Lower leg skin (tissue), 4 donors: Measurements from ENCODE around the gene MX2. TPM values are rescaled to one million over a fixed set of nuclear protein-coding genes. Genes with fewer than 3 reads are reported as not detected.
A peak's percentile ranks its signal among the peaks of the same experiment; 100 is the strongest.

ENCODE experiments used
- DNase-seq, 2 donors: peaks; one replicate each; pipeline ENCODE4 v3.0.0-alpha.2; 2019; ENCODE audit warnings: low spot score in 2 of 2
- H3K4me3 ChIP-seq: fragments of 200-600 bp; sonication (generic); 2 replicates; pipeline ENCODE4 v1.5.1; 2017; ENCODE audit warnings: mild to moderate bottlenecking, low read depth; ENCODE audit not compliant: poor library complexity, severe bottlenecking
- POLR2A ChIP-seq, 2 donors: fragments of 450-650 bp; IDR thresholded peaks; one replicate each; pipeline ENCODE4 v1.6.1; 2016 to 2017; ENCODE audit warnings: antibody characterized with exemption in 2 of 2, mild to moderate bottlenecking in 1 of 2, moderate library complexity in 1 of 2
- WGBS, 2 donors: methylation state at CpG; one replicate each; pipeline ENCODE4 v1.1.5; 2018; 5-methylcytosine and 5-hydroxymethylcytosine counted together
- intact Hi-C: fragments of 100-400 bp; cut with DNase I; formaldehyde crosslinking; loops from one replicate; pipeline ENCODE4 v1.15.0; 2023; ENCODE audit warnings: low total_unique reads
- total RNA-seq, 4 donors: library from RNA; depleted of rRNA; stranded (reverse); fragments of >200 nt; gene quantifications; one replicate each; pipeline ENCODE4 v1.1.0, GENCODE V29; 2016
- TF ChIP-seq, protein P1 (sequence below), 3 donors: fragments of 450-650 bp; IDR thresholded peaks; one replicate each; pipeline ENCODE4 v1.5.1; 2016; ENCODE audit warnings: antibody characterized with exemption in 3 of 3, mild to moderate bottlenecking in 3 of 3, moderate library complexity in 2 of 3

MX2 gene
- total RNA-seq, 4 donors from 2014 or later, result 1.9 to 10.3 (median 6.0) TPM

- 85 to 86% methylated on average over 16 of the region's 16 CpGs for WGBS, 2 donors
- intact Hi-C loops, result no loop called here
- no peak for TF ChIP-seq POLR2A (IDR thresholded peaks at IDR 0.05)
- TF ChIP-seq, protein P1, sequence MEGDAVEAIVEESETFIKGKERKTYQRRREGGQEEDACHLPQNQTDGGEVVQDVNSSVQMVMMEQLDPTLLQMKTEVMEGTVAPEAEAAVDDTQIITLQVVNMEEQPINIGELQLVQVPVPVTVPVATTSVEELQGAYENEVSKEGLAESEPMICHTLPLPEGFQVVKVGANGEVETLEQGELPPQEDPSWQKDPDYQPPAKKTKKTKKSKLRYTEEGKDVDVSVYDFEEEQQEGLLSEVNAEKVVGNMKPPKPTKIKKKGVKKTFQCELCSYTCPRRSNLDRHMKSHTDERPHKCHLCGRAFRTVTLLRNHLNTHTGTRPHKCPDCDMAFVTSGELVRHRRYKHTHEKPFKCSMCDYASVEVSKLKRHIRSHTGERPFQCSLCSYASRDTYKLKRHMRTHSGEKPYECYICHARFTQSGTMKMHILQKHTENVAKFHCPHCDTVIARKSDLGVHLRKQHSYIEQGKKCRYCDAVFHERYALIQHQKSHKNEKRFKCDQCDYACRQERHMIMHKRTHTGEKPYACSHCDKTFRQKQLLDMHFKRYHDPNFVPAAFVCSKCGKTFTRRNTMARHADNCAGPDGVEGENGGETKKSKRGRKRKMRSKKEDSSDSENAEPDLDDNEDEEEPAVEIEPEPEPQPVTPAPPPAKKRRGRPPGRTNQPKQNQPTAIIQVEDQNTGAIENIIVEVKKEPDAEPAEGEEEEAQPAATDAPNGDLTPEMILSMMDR (IDR thresholded peaks at IDR 0.05), result no peak
- no peak overlapping the region for H3K4me3 ChIP-seq
- peak in 1 of 2 donors; percentile 49 for DNase-seq
These were observed 90.2 kb downstream of the MX2 start for GRCh38 chr21:41451753-41452676.

DNA sequence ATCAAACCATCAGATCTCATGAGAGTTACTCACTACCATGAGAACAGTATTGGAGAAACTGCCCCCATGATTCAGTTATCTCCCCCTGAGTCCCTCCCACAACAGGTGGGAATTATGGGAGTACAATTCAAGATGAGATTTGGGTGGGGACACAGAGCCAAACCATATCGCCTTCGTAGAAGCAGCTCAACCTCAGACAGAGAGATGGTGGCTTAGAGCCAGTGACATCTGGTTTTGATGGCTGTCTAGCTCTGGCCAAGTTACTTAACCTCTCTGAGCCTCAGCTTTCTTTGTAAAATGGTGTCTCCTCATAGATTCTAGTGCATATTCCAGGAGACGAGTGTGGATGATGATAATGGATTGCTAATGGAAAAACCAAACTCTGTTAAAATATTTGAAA, 91.4 kb downstream of the MX2 start:
- no peak overlapping the region for H3K4me3 ChIP-seq
- no peak for DNase-seq
- WGBS, 2 donors, result 80 to 90% methylated on average over 3 of the region's 3 CpGs
- intact Hi-C loops, result no loop called here
- no peak for TF ChIP-seq POLR2A (IDR thresholded peaks at IDR 0.05)
- TF ChIP-seq, protein P1 (IDR thresholded peaks at IDR 0.05), result no peak

- DNase-seq, result no peak
- WGBS, 2 donors, result 61 to 80% methylated on average over 3 of the region's 3 CpGs
- intact Hi-C loops, result no loop called here
- H3K4me3 ChIP-seq, result no peak overlapping the region
- no peak for TF ChIP-seq POLR2A (IDR thresholded peaks at IDR 0.05)
- TF ChIP-seq, protein P1 (IDR thresholded peaks at IDR 0.05), result no peak
These were observed 91.9 kb downstream of the MX2 start for GRCh38 chr21:41453761-41454160.

- no peak for TF ChIP-seq POLR2A (IDR thresholded peaks at IDR 0.05)
- H3K4me3 ChIP-seq, result no peak overlapping the region
- no peak for DNase-seq
- 90 to 92% methylated on average over 6 of the region's 6 CpGs for WGBS, 2 donors
- intact Hi-C loops, result no loop called here
These were observed 96.3 kb downstream of the MX2 start for GRCh38 chr21:41458121-41458520.

- H3K4me3 ChIP-seq, result no peak overlapping the region
- WGBS, 2 donors, result 90 to 95% methylated on average over 22 of the region's 22 CpGs
- TF ChIP-seq, protein P1 (IDR thresholded peaks at IDR 0.05), result no peak
- no peak for TF ChIP-seq POLR2A (IDR thresholded peaks at IDR 0.05)
- intact Hi-C loops, result no loop called here
- DNase-seq, result no peak
These were observed 96.7 kb downstream of the MX2 start for GRCh38 chr21:41458559-41458958.

Other genes with a start within 250 kb of the MX2 start
- 10 to 100 TPM; 12.2 to 44.7 (median 27.2) TPM for gene BACE2, start 193.9 kb upstream of the MX2 start, total RNA-seq
- gene FAM3B, start 45.2 kb upstream of the MX2 start, total RNA-seq, result 1 to 10 TPM in 3 of 4 donors, under 1 TPM in 1; 0.59 to 4.6 (median 1.8) TPM
- 10 to 100 TPM in 2 of 4 donors, 1 to 10 TPM in 2; 3.3 to 15.1 (median 9.1) TPM for gene MX1, start 64.2 kb downstream of the MX2 start, total RNA-seq
- 10 to 100 TPM in 2 of 4 donors, 1 to 10 TPM in 2; 5.1 to 19.2 (median 12.1) TPM for gene TMPRSS2, start 146.1 kb downstream of the MX2 start, total RNA-seq